Activated CD8-positive, alpha-beta memory T cell treated with anti-CD3 and anti-CD28 coated beads for 36 hours (primary cell): Measurements from ENCODE around the gene RCSD1. TPM values are rescaled to one million over a fixed set of nuclear protein-coding genes. Genes with fewer than 3 reads are reported as not detected.

Experiments used
- CTCF ChIA-PET: fragments of 350-600 bp; sonication (Branson Sonifier 250); formaldehyde crosslinking; loops from one replicate; lab custom pipeline; 2021; ENCODE audit warnings: antibody characterized with exemption; lab: Charles Lee
- POLR2A ChIA-PET: fragments of 350-600 bp; sonication (Branson Sonifier 250); formaldehyde crosslinking; loops from one replicate; lab custom pipeline; 2021; ENCODE audit warnings: antibody characterized with exemption; lab: Charles Lee
- total RNA-seq, 2 experiments: library from RNA; stranded (reverse); gene quantifications; one replicate each; pipeline ENCODE4 v1.2.3, GENCODE V29; 2021

RCSD1 gene
- total RNA-seq, 2 experiments from 2014 or later, result 44.1 to 46.7 TPM

GRCh38 chr1:167674156-167674555 is 44.1 kb downstream of the RCSD1 start:
- POLR2A ChIA-PET, result interaction anchor here (0.9 kb wide), 1 partner anchor 41 kb away, joined by 3 read pairs; no protein-coding TSS in a partner anchor
- CTCF ChIA-PET, result interaction anchor here (1.1 to 2.0 kb wide), 4 partner anchors 8 to 39 kb away, joined by 3 to 6 read pairs (median 4); no protein-coding TSS in a partner anchor

- CTCF ChIA-PET, result interaction anchor here (0.6 to 2.0 kb wide), 7 partner anchors 8 to 109 kb away, joined by 3 to 6 read pairs (median 5); no protein-coding TSS in a partner anchor
- POLR2A ChIA-PET, result interaction anchor here (0.6 kb wide), 1 partner anchor 224 kb away, joined by 3 read pairs; no protein-coding TSS in a partner anchor
Measured at GRCh38 chr1:167675440-167675839, 45.4 kb downstream of the RCSD1 start.

GRCh38 chr1:167676205-167676915 is 46.3 kb downstream of the RCSD1 start:
- CTCF ChIA-PET, result interaction anchor here (0.6 to 2.0 kb wide), 5 partner anchors 9 to 76 kb away, joined by 3 to 6 read pairs (median 5); no protein-coding TSS in a partner anchor
- POLR2A ChIA-PET, result no interaction called here

DNA sequence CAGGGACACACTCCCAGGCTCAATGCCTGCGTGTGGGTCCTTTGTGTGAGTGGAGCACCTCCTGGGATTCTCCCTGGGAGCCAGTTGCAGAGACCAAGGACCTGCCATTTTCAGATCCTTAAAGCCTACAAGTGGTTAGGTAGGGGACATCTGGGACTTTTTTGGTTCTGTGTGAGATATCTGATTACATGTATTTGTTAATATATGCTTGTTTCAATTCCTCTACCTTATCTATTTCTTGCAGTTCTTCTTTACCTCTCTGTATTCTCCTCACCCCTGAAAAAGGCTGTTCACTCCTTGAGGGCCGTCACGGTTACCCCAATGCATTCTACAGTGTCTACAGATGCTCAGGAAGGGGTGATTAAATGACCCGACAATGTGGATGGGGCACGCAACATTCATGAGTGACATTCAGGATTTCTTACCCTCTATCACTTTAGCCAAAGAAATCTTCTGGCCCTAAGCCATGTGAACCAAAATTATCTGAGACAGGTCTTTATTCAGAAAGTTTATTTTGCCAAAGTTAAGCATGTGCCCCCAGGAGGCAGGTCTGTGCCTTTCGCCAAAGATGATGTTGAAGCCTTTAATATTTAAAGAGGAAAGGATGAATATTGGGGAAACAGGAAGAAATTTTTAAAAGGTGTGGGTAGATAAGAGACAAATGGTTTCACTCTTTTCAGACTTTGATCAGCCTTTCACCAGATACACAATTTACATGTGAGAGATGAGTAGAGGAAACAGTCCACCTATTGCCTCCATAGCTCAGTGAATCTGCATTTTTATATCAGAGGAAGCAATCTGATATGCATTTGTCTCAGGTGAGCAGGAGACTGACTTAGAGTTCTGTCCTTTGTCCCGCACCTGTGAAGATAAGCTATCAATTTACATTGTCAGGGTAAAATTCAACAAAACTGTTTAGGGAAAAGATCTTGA is 47.1 kb downstream of the RCSD1 start:
- POLR2A ChIA-PET, result no interaction called here

GRCh38 chr1:167678422-167678821 is 48.4 kb downstream of the RCSD1 start:
- ChIA-PET POLR2A (no interaction called here), CTCF (interaction anchor here (1.8 kb wide), 1 partner anchor 9 kb away, joined by 7 read pairs; no protein-coding TSS in a partner anchor)

More for the DNA sequence above, 47.1 kb downstream of the RCSD1 start:
- CTCF ChIA-PET, result interaction anchor here (1.2 to 1.8 kb wide), 2 partner anchors 11 kb away, joined by 5 to 7 read pairs; no protein-coding TSS in a partner anchor

DNA sequence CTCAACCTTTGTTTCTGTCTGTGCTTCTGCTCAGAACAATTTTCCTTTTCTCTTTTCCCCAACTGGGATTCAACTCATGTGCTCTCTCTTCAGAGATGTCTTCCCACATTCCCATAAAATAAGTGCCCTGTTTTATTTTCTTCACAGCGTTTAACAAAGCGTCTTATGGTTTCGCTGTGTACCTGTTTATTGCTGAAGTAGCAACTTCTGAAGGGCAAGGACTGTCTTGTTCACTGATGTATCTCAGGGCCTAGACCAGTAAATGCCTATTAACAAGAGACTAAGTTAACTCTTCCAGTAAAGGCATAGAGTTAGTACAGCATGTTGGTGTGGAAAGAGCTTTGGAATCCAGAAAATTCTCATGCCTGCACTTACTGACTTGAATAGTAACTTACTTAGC is 48.8 kb downstream of the RCSD1 start:
- POLR2A ChIA-PET, result no interaction called here
- CTCF ChIA-PET, result interaction anchor here (1.8 kb wide), 1 partner anchor 9 kb away, joined by 7 read pairs; no protein-coding TSS in a partner anchor

DNA sequence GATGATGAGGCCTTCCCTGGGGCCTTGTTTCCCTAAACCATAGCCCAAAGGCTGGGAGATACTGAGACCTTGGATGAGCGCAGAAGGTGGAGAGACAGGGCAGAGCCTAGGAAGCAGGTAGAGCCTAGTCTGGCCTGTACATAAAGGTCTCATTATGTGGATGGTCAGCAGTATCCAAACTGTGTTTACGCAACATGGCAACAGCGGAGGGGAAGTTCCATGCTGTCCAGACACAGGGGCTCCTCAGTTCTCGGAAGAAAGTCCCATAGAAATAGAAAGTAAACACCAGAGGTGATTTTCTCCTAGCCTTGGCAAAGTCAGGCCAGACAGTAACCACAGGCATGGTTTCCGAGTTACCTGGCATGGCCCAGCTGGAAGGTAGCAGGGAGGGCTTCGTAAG is 49.7 kb downstream of the RCSD1 start:
- POLR2A ChIA-PET, result interaction anchor here (0.6 kb wide), 1 partner anchor 42 kb away, joined by 4 read pairs; no protein-coding TSS in a partner anchor
- CTCF ChIA-PET, result no interaction called here

GRCh38 chr1:167681024-167681423 is 51.0 kb downstream of the RCSD1 start:
- ChIA-PET CTCF (interaction anchor here (0.7 to 2.3 kb wide), 2 partner anchors 10 to 81 kb away, joined by 3 to 10 read pairs; no protein-coding TSS in a partner anchor), POLR2A (interaction anchor here (0.9 kb wide), 1 partner anchor 12 kb away, joined by 8 read pairs; no protein-coding TSS in a partner anchor)

DNA sequence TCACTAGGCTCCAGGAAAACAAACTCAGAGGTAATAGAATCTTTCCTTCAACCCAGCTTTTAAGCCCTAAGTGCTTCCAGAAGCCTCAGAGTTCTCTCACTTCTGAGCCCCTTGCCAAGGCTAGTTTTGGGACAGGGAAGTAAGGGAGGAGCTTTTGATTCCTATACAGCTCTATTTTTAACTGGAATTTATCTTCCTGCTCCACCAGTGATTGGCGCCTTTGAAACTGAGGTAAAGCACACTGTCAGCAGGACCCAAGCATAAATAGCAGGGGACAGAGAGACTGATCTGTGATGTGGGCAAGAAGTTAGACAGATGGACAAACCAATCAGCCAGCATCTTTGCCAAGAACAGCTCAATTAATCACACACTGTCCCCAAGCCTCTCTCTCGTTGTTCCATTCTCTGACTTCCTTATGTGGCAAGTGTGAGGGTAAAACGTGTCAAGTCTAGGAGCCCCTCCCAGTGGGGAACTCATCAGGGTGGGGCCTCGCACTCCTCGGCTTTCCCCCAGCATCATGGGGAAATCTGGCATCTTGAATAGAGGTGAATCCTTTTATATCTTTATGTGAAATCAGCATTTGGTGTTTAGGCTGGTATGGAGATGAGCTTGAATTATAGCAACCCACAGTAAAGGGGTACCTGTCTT is 51.5 kb downstream of the RCSD1 start:
- ChIA-PET CTCF (interaction anchor here (0.7 to 2.3 kb wide), 3 partner anchors 10 to 81 kb away, joined by 3 to 10 read pairs (median 3); no protein-coding TSS in a partner anchor), POLR2A (interaction anchor here (0.9 kb wide), 1 partner anchor 13 kb away, joined by 8 read pairs; no protein-coding TSS in a partner anchor)

DNA sequence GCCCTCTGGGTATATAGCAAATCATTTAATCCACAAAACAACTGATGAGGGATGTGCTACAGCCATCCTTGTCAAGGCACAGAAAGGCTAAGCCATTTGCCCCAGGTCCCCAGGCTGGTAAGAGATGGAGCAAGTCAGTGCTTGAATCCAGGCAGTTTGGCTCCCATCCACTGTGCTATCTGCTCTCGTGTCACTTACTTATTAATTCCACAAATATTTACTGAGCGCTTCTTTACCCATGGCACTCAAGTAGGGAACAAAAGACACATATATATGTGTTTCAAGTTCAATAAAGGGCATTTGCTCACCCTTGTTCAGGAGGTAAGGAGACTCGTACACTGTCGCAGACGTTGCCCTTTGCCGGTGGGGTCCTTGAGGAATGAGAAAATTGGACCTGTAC is 53.2 kb downstream of the RCSD1 start:
- ChIA-PET POLR2A (no interaction called here), CTCF (interaction anchor here (1.0 kb wide), 1 partner anchor 408 kb away, joined by 3 read pairs; no protein-coding TSS in a partner anchor)

DNA sequence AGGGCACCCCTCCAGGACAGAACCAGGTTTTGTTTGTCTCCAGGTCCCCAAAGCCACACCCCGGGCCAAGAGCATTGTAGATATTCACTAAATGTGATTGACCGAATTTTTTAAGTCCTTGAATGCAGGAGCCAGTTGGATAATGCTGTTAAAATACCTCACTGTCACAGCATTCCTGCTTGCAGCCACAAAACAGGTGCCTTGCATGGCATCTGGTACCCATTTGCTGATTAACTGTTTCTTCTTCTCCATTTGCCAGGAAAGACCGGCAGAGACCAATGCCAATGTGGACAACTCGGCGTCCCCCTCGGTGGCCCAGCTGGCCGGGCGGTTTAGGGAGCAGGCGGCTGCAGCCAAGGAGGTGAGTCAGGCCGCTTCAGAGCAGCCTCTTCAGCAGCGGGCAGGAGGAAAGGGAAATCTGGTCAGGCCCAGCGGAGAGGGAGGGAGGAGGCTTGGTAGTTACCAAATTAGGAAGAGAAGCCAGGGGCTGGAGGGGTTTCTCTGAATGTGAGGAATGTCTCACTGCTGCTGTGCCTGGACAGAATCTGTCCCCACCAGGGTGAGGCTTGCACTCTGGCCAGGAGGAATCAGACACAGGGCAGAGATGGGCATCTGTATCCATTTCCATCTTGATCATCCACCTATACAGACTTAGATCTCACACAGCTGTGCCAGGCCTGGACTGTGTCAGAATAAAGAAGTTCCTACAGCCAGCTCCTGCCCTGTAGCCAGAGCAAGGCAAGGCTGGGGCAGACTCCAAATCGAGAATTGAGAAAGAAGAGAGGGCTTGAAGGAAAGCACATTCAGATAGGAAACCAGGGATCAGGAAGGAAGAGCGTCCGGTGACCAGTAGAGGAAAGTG is 53.8 kb downstream of the RCSD1 start:
- ChIA-PET POLR2A (no interaction called here), CTCF (interaction anchor here (1.0 kb wide), 1 partner anchor 408 kb away, joined by 3 read pairs; no protein-coding TSS in a partner anchor)

DNA sequence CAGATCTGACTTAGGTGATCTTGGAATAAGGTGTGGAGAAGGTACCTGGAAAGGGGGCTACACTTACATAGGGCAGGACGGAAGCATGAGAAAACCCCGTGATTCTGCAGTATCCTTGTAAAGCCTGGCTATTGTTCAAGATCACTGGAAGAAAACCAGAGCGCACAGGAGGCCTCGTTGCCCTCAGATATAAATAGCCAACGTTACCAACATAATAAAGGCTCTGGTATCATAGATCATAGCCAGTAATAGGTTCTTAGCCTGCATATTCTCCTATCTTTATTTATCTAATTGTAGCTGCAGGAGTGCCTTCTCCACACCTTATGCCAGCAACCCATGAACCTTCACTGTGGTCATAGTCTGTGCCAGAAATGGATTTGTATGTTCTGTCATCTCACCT is 55.8 kb downstream of the RCSD1 start:
- CTCF ChIA-PET, result no interaction called here
- POLR2A ChIA-PET, result no interaction called here

DNA sequence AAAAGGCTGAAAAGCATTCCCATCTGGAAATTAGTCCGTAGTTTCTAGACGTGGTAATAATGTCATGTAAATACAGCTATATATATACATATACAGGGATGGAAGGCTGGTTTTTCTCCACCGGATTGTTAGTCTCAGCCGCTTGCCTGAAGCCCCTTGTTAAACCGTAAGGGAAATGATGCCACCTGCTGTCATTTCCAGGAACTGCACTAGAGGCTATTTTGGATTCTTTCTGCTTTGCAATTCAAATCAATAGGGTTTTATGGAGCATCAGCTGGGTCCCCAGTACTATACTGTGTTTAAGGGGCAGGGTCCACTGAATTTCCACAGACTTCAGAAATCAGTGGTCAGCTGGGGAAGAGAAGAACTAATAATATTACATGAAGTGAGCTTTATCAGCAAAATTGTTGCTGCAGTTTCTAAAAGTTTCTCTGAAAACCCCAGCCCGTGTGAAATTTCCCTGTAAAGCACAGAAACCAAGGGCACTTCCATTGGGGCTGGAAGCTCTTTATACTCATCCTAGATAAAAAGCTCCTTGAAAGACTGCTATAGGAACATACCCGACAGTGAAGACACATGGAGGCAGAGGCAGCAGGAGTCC is 58.0 kb downstream of the RCSD1 start:
- ChIA-PET CTCF (interaction anchor here (0.7 to 2.5 kb wide), 26 partner anchors 10 to 188 kb away, joined by 3 to 50 read pairs (median 4); partner anchors contain the start of gene CREG1), POLR2A (interaction anchor here (0.6 to 0.9 kb wide), 2 partner anchors 87 to 123 kb away, joined by 3 to 4 read pairs; no protein-coding TSS in a partner anchor)

DNA sequence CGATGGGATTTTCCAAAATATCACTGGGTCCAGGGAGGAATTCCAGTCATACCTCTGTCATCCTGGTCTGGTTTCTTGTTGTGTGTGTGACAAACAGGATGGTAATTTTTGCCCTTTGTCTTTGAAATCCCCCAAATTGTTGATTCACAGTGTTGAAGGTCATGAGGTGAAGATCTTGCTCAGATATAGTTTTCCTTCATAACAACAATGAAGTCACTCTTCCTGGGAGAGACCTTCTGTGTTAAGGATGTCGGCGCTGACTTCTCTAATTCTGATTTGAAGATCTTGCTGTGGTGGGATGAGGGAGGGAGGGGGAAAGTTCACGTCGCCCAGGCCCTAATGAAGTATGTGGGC is 59.5 kb downstream of the RCSD1 start:
- CTCF ChIA-PET, result interaction anchor here (0.9 kb wide), 1 partner anchor 10 kb away, joined by 3 read pairs; no protein-coding TSS in a partner anchor
- POLR2A ChIA-PET, result no interaction called here

GRCh38 chr1:167690053-167690452 is 60.0 kb downstream of the RCSD1 start:
- ChIA-PET CTCF (interaction anchor here (0.9 to 1.0 kb wide), 2 partner anchors 10 to 117 kb away, joined by 3 read pairs; no protein-coding TSS in a partner anchor), POLR2A (no interaction called here)

- ChIA-PET CTCF (no interaction called here), POLR2A (interaction anchor here (0.7 kb wide), 1 partner anchor 1942 kb away, joined by 3 read pairs; no protein-coding TSS in a partner anchor)
Measured at GRCh38 chr1:167693425-167694045, 63.5 kb downstream of the RCSD1 start.
